DOHH2 (cell line): ENCODE results near the gene SCN5A.

Source experiments
- H3F3A ChIP-seq: fragments of 200-600 bp; sonication (generic), shearing (Covaris generic); 2 replicates; pipeline ENCODE4 v1.6.0; 2016; ENCODE audit warnings: antibody characterized with exemption, mild to moderate bottlenecking; ENCODE audit not compliant: control insufficient read depth, insufficient read depth
- H3K27ac ChIP-seq: fragments of 200-600 bp; sonication (generic); 2 replicates; pipeline ENCODE4 v1.5.1; 2014; ENCODE audit warnings: low read depth, mild to moderate bottlenecking, low read length, moderate library complexity
- H3K27me3 ChIP-seq: fragments of 200-600 bp; sonication (generic); 2 replicates; pipeline ENCODE4 v1.6.1; 2014; ENCODE audit warnings: mild to moderate bottlenecking, low read length, mixed read lengths; ENCODE audit not compliant: control insufficient read depth
- H3K36me3 ChIP-seq: fragments of 200-600 bp; sonication (generic); 2 replicates; pipeline ENCODE4 v1.6.1; 2014; ENCODE audit warnings: mild to moderate bottlenecking, low read length, moderate library complexity, mixed read lengths; ENCODE audit not compliant: control insufficient read depth
- H3K4me1 ChIP-seq: fragments of 200-600 bp; sonication (generic); 2 replicates; pipeline ENCODE4 v1.6.1; 2014; ENCODE audit warnings: mild to moderate bottlenecking, low read length, mixed read lengths; ENCODE audit not compliant: control insufficient read depth
- H3K4me2 ChIP-seq: fragments of 200-600 bp; sonication (generic); 2 replicates; pipeline ENCODE4 v1.6.0; 2014; ENCODE audit warnings: mild to moderate bottlenecking, low read length, moderate library complexity
- H3K4me3 ChIP-seq: fragments of 200-600 bp; sonication (generic); 2 replicates; pipeline ENCODE4 v1.5.1; 2014; ENCODE audit warnings: mild to moderate bottlenecking, low read length, mixed read lengths
- H3K79me2 ChIP-seq: fragments of 200-600 bp; sonication (generic); 2 replicates; pipeline ENCODE4 v1.6.1; 2014; ENCODE audit warnings: mild to moderate bottlenecking, low read length, mixed read lengths; ENCODE audit not compliant: control insufficient read depth
- H3K9me2 ChIP-seq: fragments of 200-600 bp; sonication (generic); replicated peaks from 2 replicates; pipeline ENCODE4 v1.6.1; 2014; ENCODE audit warnings: mild to moderate bottlenecking, low read length, mixed read lengths; ENCODE audit not compliant: control insufficient read depth
- H3K9me3 ChIP-seq: fragments of 200-600 bp; sonication (generic); 2 replicates; pipeline ENCODE4 v1.6.1; 2014; ENCODE audit warnings: antibody characterized with exemption, low read length, mixed read lengths; ENCODE audit not compliant: control insufficient read depth, insufficient read depth
- H4K20me1 ChIP-seq: fragments of 200-600 bp; sonication (generic); 2 replicates; pipeline ENCODE4 v1.6.0; 2014; ENCODE audit warnings: low read depth, mild to moderate bottlenecking, antibody characterized with exemption, low read length, moderate library complexity; ENCODE audit not compliant: control insufficient read depth, insufficient read depth
- CTCF ChIP-seq: fragments of 200-600 bp; sonication (generic); IDR thresholded peaks from one replicate; pipeline ENCODE4 v1.5.1; 2014; ENCODE audit warnings: antibody characterized with exemption, mild to moderate bottlenecking, low read depth, low read length; ENCODE audit not compliant: poor library complexity, severe bottlenecking
- EZH2phosphoT487 ChIP-seq: fragments of 200-600 bp; sonication (generic); IDR thresholded peaks from 2 replicates; pipeline ENCODE4 v1.6.1; 2017; ENCODE audit warnings: borderline replicate concordance, mild to moderate bottlenecking, antibody characterized with exemption, low read length, moderate library complexity, mixed read lengths

SCN5A gene

GRCh38 chr3:38578081-38578475 lies 71.4 kb downstream of the SCN5A start:
- Histone ChIP-seq H3K9me3 (0 out of 2 replicates have a peak, but pooled peaks cover 4% of the 10 kb centered on the region), H3K4me1 (no peaks in the 10 kb centered on the region), H3F3A (no peaks in the 10 kb centered on the region), H3K4me2 (no peak overlapping the region), H4K20me1 (no peaks in the 10 kb centered on the region), H3K4me3 (no peak overlapping the region), H3K79me2 (no peaks in the 10 kb centered on the region), H3K27ac (no peak overlapping the region), H3K9me2 (no peaks in the 10 kb centered on the region), H3K27me3 (no peaks in the 10 kb centered on the region), H3K36me3 (no peaks in the 10 kb centered on the region)
- TF ChIP-seq EZH2phosphoT487 (no peak), CTCF (no peak)

- H3F3A ChIP-seq = no peaks in the 10 kb centered on the region
- TF ChIP-seq CTCF (no peak), EZH2phosphoT487 (no peak)
Measured at GRCh38 chr3:38577371-38578080, 72.0 kb downstream of the SCN5A start.

GRCh38 chr3:38576526-38577370 lies 72.7 kb downstream of the SCN5A start:
- H3K4me3 ChIP-seq = no peak overlapping the region

More at GRCh38 chr3:38577371-38578080, 72.0 kb downstream of the SCN5A start:
- Histone ChIP-seq H3K4me2 (no peak overlapping the region), H3K27ac (no peak overlapping the region), H3K79me2 (no peaks in the 10 kb centered on the region), H3K36me3 (no peaks in the 10 kb centered on the region), H4K20me1 (no peaks in the 10 kb centered on the region), H3K4me1 (no peaks in the 10 kb centered on the region), H3K9me2 (no peaks in the 10 kb centered on the region), H3K4me3 (no peak overlapping the region), H3K9me3 (0 out of 2 replicates have a peak, but pooled peaks cover 4% of the 10 kb centered on the region), H3K27me3 (no peaks in the 10 kb centered on the region)

More at GRCh38 chr3:38576526-38577370, 72.7 kb downstream of the SCN5A start:
- H3F3A ChIP-seq = no peaks in the 10 kb centered on the region
- H3K4me2 ChIP-seq = no peak overlapping the region
- H3K4me1 ChIP-seq = no peaks in the 10 kb centered on the region
- no peaks in the 10 kb centered on the region for H3K79me2 ChIP-seq
- no peak overlapping the region for H3K27ac ChIP-seq
- TF ChIP-seq EZH2phosphoT487 (no peak), CTCF (no peak)
- no peaks in the 10 kb centered on the region for H3K27me3 ChIP-seq
- H3K36me3 ChIP-seq = no peaks in the 10 kb centered on the region
- no peaks in the 10 kb centered on the region for H3K9me2 ChIP-seq
- H3K9me3 ChIP-seq = 0 out of 2 replicates have a peak, but pooled peaks cover 4% of the 10 kb centered on the region
- no peaks in the 10 kb centered on the region for H4K20me1 ChIP-seq
